HG03159 (cell line): Measurements from ENCODE around the gene SDK1.
"Not testable (repeated sequence)": the region's sequence is repeated elsewhere in the genome, so short reads cannot be mapped to it uniquely, and the experiment has no call there.

ENCODE experiments used
- ATAC-seq: cut with Tn5 transposase; IDR thresholded peaks from one replicate; pipeline ENCODE4 v1.9.1; 2021; ENCODE audit warnings: mild to moderate bottlenecking, moderate library complexity; ENCODE audit not compliant: unreplicated experiment

The SDK1 gene

DNA sequence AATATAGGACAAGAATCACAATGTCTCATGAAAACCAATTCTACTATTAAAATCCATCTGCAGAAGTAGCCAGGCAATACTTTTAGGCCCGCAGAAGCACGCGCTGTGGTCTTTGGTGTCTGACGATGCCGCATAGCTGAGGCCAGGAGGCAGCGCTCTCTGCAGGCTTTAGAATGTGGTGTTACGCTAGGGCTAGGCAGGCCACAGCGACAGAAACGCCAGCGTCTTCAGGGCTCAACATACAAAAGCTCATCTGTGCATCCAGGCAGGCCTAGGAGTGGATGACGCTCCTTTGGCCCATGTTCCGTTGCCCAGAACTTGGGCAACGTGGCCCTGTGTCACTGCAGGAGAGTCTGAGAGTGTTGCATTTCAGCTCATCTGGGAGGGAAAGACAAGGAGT lies 779.9 kb downstream of the SDK1 start:
- ATAC-seq, result no peak

DNA sequence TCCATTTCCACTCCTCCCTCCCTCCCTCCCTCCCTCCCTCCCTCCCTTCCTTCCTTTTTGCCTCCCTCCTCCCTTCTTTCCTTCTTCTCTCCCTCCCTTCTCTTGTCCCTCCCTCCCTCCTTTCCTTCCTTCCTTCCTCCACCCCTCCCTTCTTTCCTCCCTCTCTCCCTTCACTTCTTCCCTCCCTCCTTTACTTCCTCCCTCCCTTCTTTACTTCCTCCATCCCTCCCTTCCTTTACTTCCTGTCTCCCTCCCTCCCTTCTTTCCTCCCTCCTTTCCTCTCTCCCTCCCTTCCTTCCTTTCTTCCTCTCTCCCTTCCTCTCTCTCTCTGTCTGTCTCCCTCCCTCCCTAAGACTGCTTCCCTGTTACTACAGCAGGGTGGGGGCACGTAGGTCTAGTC lies 782.5 kb downstream of the SDK1 start:
- no peak for ATAC-seq

DNA sequence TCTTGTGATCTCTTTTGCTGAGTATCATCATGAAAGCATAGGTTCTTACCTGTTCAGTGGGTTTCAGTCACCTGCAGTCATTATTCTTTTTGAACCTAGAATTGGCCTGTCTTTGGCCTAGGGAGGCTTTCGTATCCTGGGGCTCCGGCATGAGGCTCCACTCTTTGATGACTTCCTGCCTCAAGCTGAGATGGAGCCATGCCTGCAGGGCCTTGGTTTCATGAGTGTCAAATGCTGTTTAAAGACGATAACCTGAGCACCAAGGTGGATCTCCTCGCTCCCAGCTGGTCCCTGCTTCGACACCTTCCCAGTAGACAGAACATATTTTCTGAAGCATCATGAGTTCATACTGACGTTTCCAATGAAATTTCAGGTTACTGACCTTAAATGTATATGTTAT lies 783.2 kb downstream of the SDK1 start:
- ATAC-seq, result no peak

DNA sequence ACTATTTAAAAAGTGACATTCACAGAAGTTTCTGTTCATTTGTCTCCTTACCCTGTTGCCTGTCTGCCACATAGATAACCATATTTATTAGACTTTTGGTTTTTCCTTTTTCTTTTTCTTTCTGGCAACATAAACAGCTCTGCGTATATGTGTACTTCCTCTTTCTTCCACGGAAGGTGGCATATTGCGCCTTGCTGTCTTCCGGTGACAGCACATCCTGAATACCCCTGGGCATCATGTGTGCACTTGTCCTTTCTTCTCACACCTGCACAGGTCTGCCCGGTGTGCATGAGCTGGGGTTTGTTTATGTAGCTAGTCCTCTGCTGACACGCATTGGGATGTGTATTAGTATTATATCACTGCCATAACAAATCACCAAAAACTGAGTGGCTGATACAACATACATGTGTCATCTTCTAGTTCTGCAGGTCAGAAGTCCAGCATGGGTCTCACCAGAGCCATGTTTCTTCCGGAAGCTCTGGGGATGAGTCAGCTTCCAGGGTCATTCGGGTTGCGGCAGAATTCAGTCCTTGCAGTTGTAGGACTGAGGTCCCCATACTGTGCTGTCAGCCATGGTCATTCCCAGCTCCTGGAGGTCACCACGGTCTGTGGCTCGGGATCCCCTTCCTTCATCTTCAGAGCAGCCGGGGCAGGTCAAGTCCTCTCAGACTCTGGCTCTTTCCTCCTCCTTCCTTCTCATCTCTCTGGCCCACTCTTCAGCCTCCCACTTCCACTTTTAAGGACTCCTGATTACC lies 785.1 kb downstream of the SDK1 start:
- no peak for ATAC-seq

- ATAC-seq, result no peak
Measured at GRCh38 chr7:4086723-4087122, 785.7 kb downstream of the SDK1 start.

- no peak for ATAC-seq
Measured at GRCh38 chr7:4091767-4092166, 790.7 kb downstream of the SDK1 start.

GRCh38 chr7:4093035-4093434 lies 792.0 kb downstream of the SDK1 start:
- no peak for ATAC-seq

- ATAC-seq, result no peak
Measured at GRCh38 chr7:4093483-4093882, 792.4 kb downstream of the SDK1 start.

DNA sequence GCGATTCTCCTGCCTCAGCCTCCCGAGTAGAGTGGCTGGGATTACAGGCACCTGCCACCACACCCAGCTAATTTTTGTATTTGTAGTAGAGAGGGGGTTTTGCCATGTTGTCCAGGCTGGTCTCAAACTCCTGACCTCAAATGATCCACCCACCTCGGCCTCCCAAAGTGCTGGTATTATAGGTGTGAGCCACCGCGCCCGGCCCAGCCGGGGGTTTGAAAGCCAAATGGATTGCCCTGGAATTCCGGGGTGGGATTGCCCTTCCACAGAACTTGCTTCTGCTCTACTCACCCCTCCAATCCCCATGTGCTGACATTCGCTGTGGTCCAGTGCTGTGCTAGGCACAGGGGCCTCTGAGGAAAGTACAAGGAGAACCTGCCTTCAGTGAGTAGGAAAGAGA lies 793.1 kb downstream of the SDK1 start:
- not testable (repeated sequence) for ATAC-seq

- ATAC-seq, result no peak
Measured at GRCh38 chr7:4097001-4097609, 796.1 kb downstream of the SDK1 start.

GRCh38 chr7:4098169-4098568 lies 797.1 kb downstream of the SDK1 start:
- ATAC-seq, result no peak

- no peak for ATAC-seq
Measured at GRCh38 chr7:4099651-4100050, 798.6 kb downstream of the SDK1 start.

- ATAC-seq, result no peak
Measured at GRCh38 chr7:4100148-4100547, 799.1 kb downstream of the SDK1 start.

DNA sequence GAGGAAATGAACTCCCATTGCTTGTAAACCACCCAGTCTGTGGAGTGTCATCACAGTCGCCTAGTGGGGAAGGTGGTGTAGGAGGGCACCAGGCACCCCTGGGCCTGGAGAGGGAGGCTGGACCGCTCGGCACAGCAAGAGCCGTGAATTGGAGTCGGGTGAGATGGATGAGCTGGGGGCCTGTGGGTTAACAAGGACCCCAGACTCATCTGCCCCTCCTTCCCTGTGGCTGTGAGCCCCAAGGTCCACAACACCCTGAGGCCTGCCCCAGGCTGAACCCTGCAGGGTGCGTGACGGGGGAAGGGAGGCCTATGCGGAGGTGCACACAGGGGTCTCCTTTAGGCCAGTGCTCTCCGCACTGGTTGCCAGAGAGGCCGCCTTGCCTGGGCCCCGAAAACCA lies 799.6 kb downstream of the SDK1 start:
- ATAC-seq, result no peak

DNA sequence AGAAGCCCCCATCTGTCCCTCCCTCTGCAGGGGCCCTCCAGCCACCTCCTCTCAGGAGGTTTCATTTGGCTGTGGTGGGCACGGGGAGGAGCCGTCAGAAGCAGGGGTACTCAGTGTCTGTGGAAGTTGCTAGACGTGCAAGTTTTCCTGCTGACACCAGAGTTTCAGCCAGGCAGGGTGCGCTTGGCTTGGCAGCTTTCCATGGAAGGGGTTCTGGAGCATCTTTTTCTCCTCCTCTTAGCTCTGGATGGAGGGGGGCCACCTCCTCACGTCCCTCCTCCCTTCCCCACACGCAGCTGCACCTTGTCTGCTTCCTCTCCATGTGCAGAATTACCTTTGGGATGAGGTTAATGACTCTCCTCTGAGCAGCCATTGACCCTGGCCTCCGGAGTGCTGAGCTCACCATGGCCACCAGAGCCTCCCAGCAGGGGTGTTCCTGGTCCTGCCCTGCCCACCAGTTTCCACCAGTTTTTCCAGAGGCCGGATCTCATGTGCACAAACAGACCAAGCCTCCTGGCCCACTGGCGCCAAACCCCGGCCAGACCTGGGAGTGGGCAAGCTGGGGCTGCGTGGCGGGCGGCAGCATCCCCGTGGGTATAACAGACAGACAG lies 801.3 kb downstream of the SDK1 start:
- no peak for ATAC-seq

- no peak for ATAC-seq
Measured at GRCh38 chr7:4103352-4104091, 802.5 kb downstream of the SDK1 start.

DNA sequence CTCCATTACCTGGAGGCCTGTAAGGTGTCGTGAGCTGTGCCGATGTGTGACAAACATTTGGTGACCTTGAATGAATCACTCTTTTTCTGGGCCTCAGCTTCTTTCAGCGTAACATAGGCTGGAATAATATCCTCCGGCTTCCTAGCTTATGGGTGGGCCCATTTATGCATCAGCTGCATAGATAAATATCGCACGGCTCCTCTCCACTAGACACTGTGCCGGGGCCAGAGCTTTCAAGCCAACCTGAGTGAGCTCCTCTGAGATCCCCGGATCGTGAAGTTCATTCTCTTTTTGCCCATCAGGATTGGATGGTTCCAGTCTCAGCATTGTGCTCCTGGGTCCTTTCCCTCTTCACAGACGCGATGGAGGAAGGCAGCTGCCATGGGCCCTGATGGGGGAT lies 806.8 kb downstream of the SDK1 start:
- ATAC-seq, result no peak

GRCh38 chr7:4108951-4109350 lies 807.9 kb downstream of the SDK1 start:
- no peak for ATAC-seq

DNA sequence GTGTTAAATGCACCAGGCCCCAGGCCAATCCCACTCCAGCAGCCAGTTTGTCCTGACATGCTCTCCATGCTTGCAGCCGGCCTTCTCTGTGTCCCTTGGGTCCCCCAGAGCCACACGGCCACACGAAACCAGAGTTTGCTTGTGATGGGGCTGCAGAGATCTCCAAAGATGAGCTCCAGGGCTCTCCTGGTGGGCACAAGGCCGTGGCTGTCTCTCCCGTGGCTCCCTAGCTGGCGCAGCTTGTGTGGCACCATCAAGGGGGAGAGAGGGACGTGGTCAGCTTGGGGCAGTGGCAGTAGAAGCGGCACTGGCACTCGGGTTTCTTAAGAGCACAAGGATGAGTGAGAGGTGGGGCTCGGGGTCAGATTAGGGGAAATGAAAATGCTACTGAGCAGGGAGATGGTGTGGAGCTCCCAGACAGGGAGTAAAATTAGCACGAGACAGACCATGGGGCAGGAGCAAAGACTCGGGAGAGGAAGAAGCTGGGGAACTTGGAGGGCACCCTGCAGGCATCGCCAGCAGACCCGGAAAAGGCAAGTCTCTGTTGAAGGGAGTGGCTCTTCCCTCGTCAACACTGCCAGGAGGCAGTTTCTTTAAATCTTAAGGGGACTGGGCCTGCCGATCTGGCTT lies 808.5 kb downstream of the SDK1 start:
- no peak for ATAC-seq

GRCh38 chr7:4110438-4110837 lies 809.4 kb downstream of the SDK1 start:
- no peak for ATAC-seq

- ATAC-seq, result no peak
Measured at GRCh38 chr7:4111166-4111565, 810.1 kb downstream of the SDK1 start.
